D721Med (cell line): Measurements from ENCODE around the gene ERCC2.

Experiments used
- DNase-seq: peaks from one replicate; pipeline ENCODE4 v3.0.0; 2011; ENCODE audit warnings: low spot score; ENCODE audit not compliant: insufficient read length
- FAIRE-seq: peaks from 2 replicates; lab custom pipeline; 2011; peaks lifted over from hg19 to GRCh38; lab: Jason Lieb, UNC
- CTCF ChIP-seq: IDR thresholded peaks from 2 replicates; pipeline ENCODE4 v1.5.1; 2012; ENCODE audit warnings: mild to moderate bottlenecking, control low read depth; ENCODE audit not compliant: insufficient read depth; ENCODE audit errors: missing control alignments

Gene ERCC2

GRCh38 chr19:45352914-45353796 lies 17.2 kb downstream of the ERCC2 start:
- FAIRE-seq (no peak), DNase-seq (peak; percentile 16)
- no peak for TF ChIP-seq CTCF

- TF ChIP-seq CTCF, result no peak
- DNase-seq, result peak; percentile 18
- no peak for FAIRE-seq
These were observed 17.9 kb downstream of the ERCC2 start for GRCh38 chr19:45352471-45352870.

GRCh38 chr19:45352062-45352461 lies 18.3 kb downstream of the ERCC2 start:
- FAIRE-seq, result no peak
- peak; percentile 13 for DNase-seq
- TF ChIP-seq CTCF, result no peak

- FAIRE-seq (no peak), DNase-seq (peak; percentile 12)
- no peak for TF ChIP-seq CTCF
These were observed 18.9 kb downstream of the ERCC2 start for GRCh38 chr19:45351401-45351952.

DNA sequence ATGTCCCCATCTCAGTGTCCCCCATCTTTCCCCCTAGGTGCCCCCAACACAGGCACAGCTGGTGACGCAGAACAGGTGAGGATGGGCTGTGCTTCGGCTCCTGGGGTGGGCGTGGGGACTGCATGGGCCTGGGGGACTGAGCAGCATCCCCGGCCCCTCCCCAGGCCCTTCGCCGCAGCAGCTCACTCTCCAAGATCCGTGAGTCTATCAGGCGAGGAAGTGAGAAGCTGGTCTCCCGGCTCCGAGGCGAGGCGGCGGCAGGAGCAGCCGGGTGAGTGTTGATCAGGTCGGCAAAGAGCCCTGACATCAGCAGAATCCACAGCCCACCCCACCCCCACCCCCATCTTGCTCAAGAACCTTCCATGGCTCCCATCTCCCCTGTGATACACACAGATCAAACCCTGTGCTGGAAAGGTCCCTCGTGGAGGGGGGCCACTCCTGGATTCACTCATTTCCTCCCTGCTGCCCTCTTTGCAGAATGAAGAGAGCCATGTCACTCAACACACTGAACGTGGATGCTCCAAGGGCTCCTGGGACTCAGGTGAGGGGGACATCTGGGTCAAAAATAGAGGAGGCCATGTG lies 19.8 kb downstream of the ERCC2 start:
- DNase-seq, result no peak
- FAIRE-seq, result no peak
- TF ChIP-seq CTCF, result no peak

GRCh38 chr19:45349430-45349941 lies 20.9 kb downstream of the ERCC2 start:
- DNase-seq, result no peak
- TF ChIP-seq CTCF, result no peak
- no peak for FAIRE-seq

DNA sequence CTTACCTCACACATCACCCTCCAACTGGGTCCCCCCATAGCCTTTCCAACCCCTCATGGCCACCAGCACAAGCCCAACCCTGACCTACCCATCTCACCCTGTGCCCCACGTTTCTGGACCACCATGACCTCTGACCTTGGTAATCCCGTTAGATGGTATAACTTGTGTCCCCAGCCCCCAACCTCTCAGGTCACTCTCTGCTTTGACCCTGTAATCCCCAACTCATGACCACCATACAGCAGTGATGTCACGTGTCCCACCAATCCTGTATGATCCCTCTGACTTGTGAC lies 21.3 kb downstream of the ERCC2 start:
- FAIRE-seq, result no peak
- TF ChIP-seq CTCF, result no peak

More for the DNA sequence above, 21.3 kb downstream of the ERCC2 start:
- no peak for DNase-seq
